ENCODE measurements around the gene C1orf115. TPM values are rescaled to one million over a fixed set of nuclear protein-coding genes. Genes with fewer than 3 reads are reported as not detected.

The C1orf115 gene
- total RNA-seq, 1 donor = 0.36 TPM

DNA sequence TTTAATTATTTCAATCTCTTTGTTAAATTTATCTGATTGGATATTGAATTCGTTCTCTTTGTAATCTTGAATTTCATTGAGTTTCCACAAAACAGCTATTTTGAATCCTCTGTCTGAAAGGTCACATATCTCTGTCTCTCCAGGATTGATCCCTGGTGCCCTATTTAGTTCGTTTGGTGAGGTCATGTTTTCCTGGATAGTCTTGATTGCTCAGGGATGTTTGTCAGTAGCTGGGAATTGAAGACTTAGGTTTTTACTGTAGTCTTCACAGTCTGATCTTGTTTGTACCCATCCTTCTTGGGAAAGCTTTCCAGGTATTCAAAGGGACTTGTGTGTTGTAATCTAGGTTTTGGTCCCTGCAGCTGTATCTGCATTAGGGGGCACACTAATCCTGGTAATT is 51.2 kb downstream of the C1orf115 start:
- no peak overlapping the region for H3K27ac ChIP-seq (ENCODE audit: low read depth, low read length)
- no peaks in the 10 kb centered on the region for H3K4me1 ChIP-seq (ENCODE audit: insufficient read depth, low read length)
- no peak overlapping the region for H2AFZ ChIP-seq (ENCODE audit: low read length)
- H3K9me3 ChIP-seq (ENCODE audit: low read depth, low read length) = no peaks in the 10 kb centered on the region
- no peak overlapping the region for H3K4me2 ChIP-seq (ENCODE audit: insufficient read depth, low read length)
- DNase-seq (ENCODE audit: insufficient read length, low spot score, missing footprints) = no peak
- TF ChIP-seq, protein P1, sequence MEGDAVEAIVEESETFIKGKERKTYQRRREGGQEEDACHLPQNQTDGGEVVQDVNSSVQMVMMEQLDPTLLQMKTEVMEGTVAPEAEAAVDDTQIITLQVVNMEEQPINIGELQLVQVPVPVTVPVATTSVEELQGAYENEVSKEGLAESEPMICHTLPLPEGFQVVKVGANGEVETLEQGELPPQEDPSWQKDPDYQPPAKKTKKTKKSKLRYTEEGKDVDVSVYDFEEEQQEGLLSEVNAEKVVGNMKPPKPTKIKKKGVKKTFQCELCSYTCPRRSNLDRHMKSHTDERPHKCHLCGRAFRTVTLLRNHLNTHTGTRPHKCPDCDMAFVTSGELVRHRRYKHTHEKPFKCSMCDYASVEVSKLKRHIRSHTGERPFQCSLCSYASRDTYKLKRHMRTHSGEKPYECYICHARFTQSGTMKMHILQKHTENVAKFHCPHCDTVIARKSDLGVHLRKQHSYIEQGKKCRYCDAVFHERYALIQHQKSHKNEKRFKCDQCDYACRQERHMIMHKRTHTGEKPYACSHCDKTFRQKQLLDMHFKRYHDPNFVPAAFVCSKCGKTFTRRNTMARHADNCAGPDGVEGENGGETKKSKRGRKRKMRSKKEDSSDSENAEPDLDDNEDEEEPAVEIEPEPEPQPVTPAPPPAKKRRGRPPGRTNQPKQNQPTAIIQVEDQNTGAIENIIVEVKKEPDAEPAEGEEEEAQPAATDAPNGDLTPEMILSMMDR (IDR thresholded peaks at IDR 0.05; ENCODE audit: extremely low read depth, low read depth, low read length) = no peak
- H3K79me2 ChIP-seq (ENCODE audit: insufficient read depth, low read length) = no peaks in the 10 kb centered on the region
- H3K27me3 ChIP-seq (ENCODE audit: insufficient read depth, low read length) = no peaks in the 10 kb centered on the region
- H4K20me1 ChIP-seq (ENCODE audit: insufficient read depth, low read length) = no peaks in the 10 kb centered on the region
- H3K36me3 ChIP-seq (ENCODE audit: insufficient read depth, low read length) = no peaks in the 10 kb centered on the region
- H3K4me3 ChIP-seq (ENCODE audit: insufficient read depth, low read length) = no peak overlapping the region

DNA sequence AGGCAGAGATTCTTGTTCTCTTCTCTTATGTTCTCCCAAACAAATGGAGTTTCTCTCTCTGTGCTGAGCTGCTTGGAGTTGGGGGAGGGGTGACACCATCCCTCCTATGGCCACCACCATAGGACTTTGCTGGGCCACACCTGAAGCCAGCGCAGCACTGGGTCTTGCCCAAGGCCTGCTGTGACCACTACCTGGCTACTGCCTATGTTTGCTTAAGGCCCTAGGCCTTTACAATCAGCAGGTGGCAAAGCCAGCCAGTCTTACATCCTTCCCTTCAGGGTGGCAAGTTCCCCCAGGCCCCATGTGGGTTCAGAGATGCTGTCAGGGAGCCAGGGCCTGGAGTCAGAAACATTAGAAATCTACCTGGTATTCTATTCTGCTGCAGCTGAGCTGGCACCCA is 51.7 kb downstream of the C1orf115 start:
- no peaks in the 10 kb centered on the region for H3K4me1 ChIP-seq (ENCODE audit: insufficient read depth, low read length)
- TF ChIP-seq, protein P1 (IDR thresholded peaks at IDR 0.05; ENCODE audit: extremely low read depth, low read depth, low read length) = no peak

DNA sequence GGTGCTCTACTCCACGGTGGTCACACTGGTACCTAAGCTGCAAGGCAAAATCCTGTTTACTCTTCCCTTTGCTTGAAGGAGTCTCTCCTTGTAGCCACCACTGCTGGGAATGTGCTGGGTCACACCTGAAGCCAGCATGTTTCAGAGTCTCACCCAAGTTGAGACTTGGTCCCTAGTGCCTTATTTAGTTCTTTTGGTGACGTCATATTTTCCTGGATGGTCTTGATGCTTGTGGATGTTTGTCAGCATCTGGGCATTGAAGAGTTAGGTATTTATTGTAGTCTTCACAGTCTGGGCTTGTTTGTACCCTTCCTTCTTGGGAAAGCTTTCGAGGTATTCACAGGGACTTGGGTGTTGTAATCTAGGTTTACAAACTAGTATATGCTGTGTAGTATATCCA is 52.4 kb downstream of the C1orf115 start:
- peaks cover under 1% of the 10 kb centered on the region for H3K4me1 ChIP-seq (ENCODE audit: insufficient read depth, low read length)
- H3K36me3 ChIP-seq (ENCODE audit: insufficient read depth, low read length) = no peaks in the 10 kb centered on the region
- no peak overlapping the region for H2AFZ ChIP-seq (ENCODE audit: low read length)
- no peak for DNase-seq (ENCODE audit: insufficient read length, low spot score, missing footprints)
- TF ChIP-seq, protein P1 (IDR thresholded peaks at IDR 0.05; ENCODE audit: extremely low read depth, low read depth, low read length) = no peak
- H3K27me3 ChIP-seq (ENCODE audit: insufficient read depth, low read length) = no peaks in the 10 kb centered on the region
- no peak overlapping the region for H3K27ac ChIP-seq (ENCODE audit: low read depth, low read length)
- H3K79me2 ChIP-seq (ENCODE audit: insufficient read depth, low read length) = no peaks in the 10 kb centered on the region
- no peak overlapping the region for H3K4me2 ChIP-seq (ENCODE audit: insufficient read depth, low read length)
- no peaks in the 10 kb centered on the region for H4K20me1 ChIP-seq (ENCODE audit: insufficient read depth, low read length)
- no peak overlapping the region for H3K4me3 ChIP-seq (ENCODE audit: insufficient read depth, low read length)
- no peaks in the 10 kb centered on the region for H3K9me3 ChIP-seq (ENCODE audit: low read depth, low read length)

More for the DNA sequence above, 51.7 kb downstream of the C1orf115 start:
- Histone ChIP-seq H3K4me3 (ENCODE audit: insufficient read depth, low read length) (no peak overlapping the region), H3K4me2 (ENCODE audit: insufficient read depth, low read length) (no peak overlapping the region), H3K36me3 (ENCODE audit: insufficient read depth, low read length) (no peaks in the 10 kb centered on the region), H3K27ac (ENCODE audit: low read depth, low read length) (no peak overlapping the region), H3K9me3 (ENCODE audit: low read depth, low read length) (no peaks in the 10 kb centered on the region), H3K27me3 (ENCODE audit: insufficient read depth, low read length) (no peaks in the 10 kb centered on the region), H3K79me2 (ENCODE audit: insufficient read depth, low read length) (no peaks in the 10 kb centered on the region), H2AFZ (ENCODE audit: low read length) (no peak overlapping the region), H4K20me1 (ENCODE audit: insufficient read depth, low read length) (no peaks in the 10 kb centered on the region)
- DNase-seq (ENCODE audit: insufficient read length, low spot score, missing footprints) = no peak

DNA sequence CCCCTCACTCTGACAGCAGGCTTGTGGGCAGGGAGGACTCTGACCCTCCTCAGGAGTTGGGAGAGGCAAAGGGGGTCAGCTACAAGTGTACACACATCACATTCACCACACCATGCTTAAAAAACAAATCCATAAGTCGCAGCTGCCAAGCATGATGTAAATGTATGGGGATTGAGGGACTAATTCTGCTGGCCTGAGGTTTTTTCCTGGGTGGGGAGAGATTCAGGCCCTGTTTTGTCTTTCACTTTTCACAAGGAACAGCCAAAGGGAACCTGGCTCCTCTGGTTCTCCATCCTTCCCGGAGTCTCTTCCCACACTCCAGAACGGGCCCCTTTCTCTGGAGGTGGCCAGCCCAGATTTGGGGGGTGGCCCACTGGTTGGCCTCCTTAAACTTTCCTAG is 56.7 kb downstream of the C1orf115 start:
- no peaks in the 10 kb centered on the region for H3K36me3 ChIP-seq (ENCODE audit: insufficient read depth, low read length)
- DNase-seq (ENCODE audit: insufficient read length, low spot score, missing footprints) = no peak
- no peaks in the 10 kb centered on the region for H4K20me1 ChIP-seq (ENCODE audit: insufficient read depth, low read length)
- H3K4me2 ChIP-seq (ENCODE audit: insufficient read depth, low read length) = no peak overlapping the region
- H3K9me3 ChIP-seq (ENCODE audit: low read depth, low read length) = no peaks in the 10 kb centered on the region
- TF ChIP-seq, protein P1 (IDR thresholded peaks at IDR 0.05; ENCODE audit: extremely low read depth, low read depth, low read length) = no peak
- H3K79me2 ChIP-seq (ENCODE audit: insufficient read depth, low read length) = peaks cover 6% of the 10 kb centered on the region
- no peaks in the 10 kb centered on the region for H3K27me3 ChIP-seq (ENCODE audit: insufficient read depth, low read length)
- H3K4me3 ChIP-seq (ENCODE audit: insufficient read depth, low read length) = no peak overlapping the region
- H3K4me1 ChIP-seq (ENCODE audit: insufficient read depth, low read length) = peaks cover 14% of the 10 kb centered on the region
- no peak overlapping the region for H2AFZ ChIP-seq (ENCODE audit: low read length)
- no peak overlapping the region for H3K27ac ChIP-seq (ENCODE audit: low read depth, low read length)

Data from osteoblast (primary cell).